ES-I3 (cell line): ENCODE data around the gene DAPK2.

Source experiments
- H3K36me3 ChIP-seq: 2 replicates; pipeline ENCODE4 v1.6.1; 2013; ENCODE audit warnings: mild to moderate bottlenecking, low read length, control low read depth, moderate library complexity; ENCODE audit not compliant: insufficient read depth
- H3K4me1 ChIP-seq: 2 replicates; pipeline ENCODE4 v1.6.1; 2013; ENCODE audit warnings: mild to moderate bottlenecking, control low read depth, low read length; ENCODE audit not compliant: insufficient read depth
- H3K9ac ChIP-seq: 2 replicates; pipeline ENCODE4 v1.6.1; 2013; ENCODE audit warnings: low read depth, mild to moderate bottlenecking, low read length, moderate library complexity
- H3K9me3 ChIP-seq: 2 replicates; pipeline ENCODE4 v1.6.1; 2013; ENCODE audit warnings: mild to moderate bottlenecking, low read length, moderate library complexity; ENCODE audit not compliant: control insufficient read depth, insufficient read depth

DAPK2 gene

DNA sequence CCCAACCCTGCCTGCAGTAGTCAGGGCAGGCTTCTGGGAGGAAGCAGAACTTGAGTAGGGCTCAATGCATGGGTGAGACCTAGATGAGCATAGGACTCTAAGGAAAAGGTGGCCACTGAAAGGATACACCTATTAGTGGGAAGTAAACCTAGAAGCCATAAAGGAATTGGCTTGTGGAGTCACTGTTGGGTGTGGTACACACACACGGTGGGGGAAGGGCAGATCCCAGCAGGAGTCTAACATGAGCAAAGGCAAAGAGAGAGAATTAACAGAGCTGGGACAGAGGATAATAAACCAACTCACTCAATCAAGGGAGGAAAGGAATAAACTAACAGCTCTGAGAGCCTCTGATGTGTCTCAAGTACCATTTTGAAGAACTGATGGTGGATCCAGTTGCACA is 23.1 kb downstream of the DAPK2 start:
- H3K36me3 ChIP-seq = no peaks in the 10 kb centered on the region

GRCh38 chr15:64022571-64022970 is 23.7 kb downstream of the DAPK2 start:
- Histone ChIP-seq H3K9ac (no peak overlapping the region), H3K9me3 (no peaks in the 10 kb centered on the region), H3K36me3 (no peaks in the 10 kb centered on the region), H3K4me1 (peaks cover 14% of the 10 kb centered on the region)

More for the DNA sequence above, 23.1 kb downstream of the DAPK2 start:
- Histone ChIP-seq H3K9ac (no peak overlapping the region), H3K9me3 (no peaks in the 10 kb centered on the region), H3K4me1 (peaks cover 14% of the 10 kb centered on the region)

DNA sequence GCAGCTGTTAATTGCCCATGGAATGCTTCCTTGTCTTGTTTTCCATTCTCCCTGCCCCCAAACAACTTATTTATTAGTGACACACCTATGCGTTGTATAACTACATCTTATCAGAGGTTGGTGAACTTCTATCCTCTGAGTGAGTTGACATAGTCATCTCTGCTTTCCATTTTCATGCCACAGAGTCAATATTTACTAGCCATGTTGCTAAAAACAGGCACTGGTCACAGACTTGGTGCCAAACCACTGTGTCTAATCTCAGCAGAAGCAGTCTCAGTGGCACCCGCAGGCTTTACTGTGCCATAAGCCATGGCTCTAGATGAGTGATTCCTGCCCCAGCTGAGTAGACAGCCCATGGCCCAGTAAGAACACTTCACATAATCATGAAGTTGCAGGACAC is 26.5 kb downstream of the DAPK2 start:
- Histone ChIP-seq H3K4me1 (peaks cover 14% of the 10 kb centered on the region), H3K36me3 (no peaks in the 10 kb centered on the region), H3K9ac (no peak overlapping the region), H3K9me3 (no peaks in the 10 kb centered on the region)

- Histone ChIP-seq H3K9me3 (no peaks in the 10 kb centered on the region), H3K36me3 (no peaks in the 10 kb centered on the region), H3K9ac (no peak overlapping the region), H3K4me1 (no peaks in the 10 kb centered on the region)
These were observed 28.6 kb downstream of the DAPK2 start for GRCh38 chr15:64017591-64018163.

- H3K9ac ChIP-seq = no peak overlapping the region
- no peaks in the 10 kb centered on the region for H3K9me3 ChIP-seq
- no peaks in the 10 kb centered on the region for H3K36me3 ChIP-seq
- no peaks in the 10 kb centered on the region for H3K4me1 ChIP-seq
These were observed 29.1 kb downstream of the DAPK2 start for GRCh38 chr15:64017082-64017588.

DNA sequence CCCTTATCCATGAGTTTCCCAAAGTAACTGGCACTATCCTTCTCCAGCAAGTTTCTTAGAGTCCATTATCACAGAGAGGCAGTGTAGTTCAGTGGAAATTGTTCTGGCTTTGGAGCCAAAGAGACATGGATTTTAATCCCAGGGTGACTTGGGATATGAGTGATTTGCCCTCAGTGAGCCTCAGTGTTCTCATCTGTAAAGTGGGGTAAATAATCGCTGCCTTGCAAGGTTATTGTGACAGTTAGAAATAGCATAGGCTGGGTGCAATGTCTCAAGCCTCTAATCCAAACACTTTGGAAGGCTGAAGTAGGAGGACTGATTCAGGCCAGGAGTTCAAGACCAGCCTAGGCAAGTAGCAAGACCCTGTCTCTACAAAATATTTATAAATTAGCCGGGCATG is 30.0 kb downstream of the DAPK2 start:
- no peaks in the 10 kb centered on the region for H3K36me3 ChIP-seq
- no peaks in the 10 kb centered on the region for H3K4me1 ChIP-seq
- no peak overlapping the region for H3K9ac ChIP-seq
- H3K9me3 ChIP-seq = no peaks in the 10 kb centered on the region

GRCh38 chr15:64014995-64015394 is 31.3 kb downstream of the DAPK2 start:
- no peak overlapping the region for H3K9ac ChIP-seq
- H3K4me1 ChIP-seq = no peaks in the 10 kb centered on the region
- no peaks in the 10 kb centered on the region for H3K36me3 ChIP-seq
- no peaks in the 10 kb centered on the region for H3K9me3 ChIP-seq

GRCh38 chr15:64013179-64014062 is 32.9 kb downstream of the DAPK2 start:
- no peaks in the 10 kb centered on the region for H3K9me3 ChIP-seq
- no peak overlapping the region for H3K9ac ChIP-seq
- no peaks in the 10 kb centered on the region for H3K4me1 ChIP-seq
- H3K36me3 ChIP-seq = no peaks in the 10 kb centered on the region

DNA sequence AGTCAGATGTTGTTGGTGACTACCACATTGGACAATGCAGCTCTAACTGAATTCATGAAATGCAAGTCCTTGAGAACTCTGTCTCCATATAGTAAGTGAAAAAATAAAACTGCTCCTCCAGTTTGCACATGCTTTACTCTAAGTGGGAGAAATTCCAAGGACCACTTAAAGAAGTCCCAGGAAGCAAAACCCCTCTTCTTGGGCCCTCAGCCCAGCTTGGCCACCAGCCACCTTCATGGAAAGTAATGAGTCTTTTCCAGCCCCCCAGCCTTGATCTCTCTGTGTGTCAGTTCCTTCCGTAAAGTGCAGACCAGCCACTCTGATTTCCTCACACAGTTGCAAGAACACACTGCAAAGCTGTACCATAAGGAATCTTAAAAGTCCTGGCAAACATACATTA is 34.5 kb downstream of the DAPK2 start:
- Histone ChIP-seq H3K36me3 (no peaks in the 10 kb centered on the region), H3K9me3 (no peaks in the 10 kb centered on the region), H3K9ac (no peak overlapping the region), H3K4me1 (no peaks in the 10 kb centered on the region)

DNA sequence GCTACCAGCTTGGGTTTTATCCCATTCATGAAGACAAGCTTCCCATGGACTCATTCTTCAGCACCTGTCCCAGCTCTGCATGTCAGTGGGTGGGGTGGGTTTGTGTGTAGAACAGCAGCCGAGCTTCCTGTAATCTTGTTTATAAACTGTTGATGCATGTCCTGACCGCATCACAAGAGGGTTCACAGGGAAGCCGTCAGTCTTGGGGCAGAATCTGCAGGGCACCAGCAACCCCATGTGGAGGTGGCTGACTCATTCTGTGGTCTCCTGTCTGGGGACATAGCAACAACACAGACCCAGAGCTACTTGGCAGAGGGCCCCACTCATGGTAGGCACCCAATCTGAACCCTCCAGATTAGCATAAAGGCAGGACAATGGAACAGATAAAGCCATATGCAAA is 35.6 kb downstream of the DAPK2 start:
- Histone ChIP-seq H3K4me1 (no peaks in the 10 kb centered on the region), H3K36me3 (no peaks in the 10 kb centered on the region), H3K9me3 (no peaks in the 10 kb centered on the region), H3K9ac (no peak overlapping the region)

- peaks cover 2% of the 10 kb centered on the region; the same call in 1 of the 2 replicates for H3K4me1 ChIP-seq
- no peak overlapping the region for H3K9ac ChIP-seq
- no peaks in the 10 kb centered on the region for H3K9me3 ChIP-seq
- no peaks in the 10 kb centered on the region for H3K36me3 ChIP-seq
These were observed 36.5 kb downstream of the DAPK2 start for GRCh38 chr15:64009798-64010261.

DNA sequence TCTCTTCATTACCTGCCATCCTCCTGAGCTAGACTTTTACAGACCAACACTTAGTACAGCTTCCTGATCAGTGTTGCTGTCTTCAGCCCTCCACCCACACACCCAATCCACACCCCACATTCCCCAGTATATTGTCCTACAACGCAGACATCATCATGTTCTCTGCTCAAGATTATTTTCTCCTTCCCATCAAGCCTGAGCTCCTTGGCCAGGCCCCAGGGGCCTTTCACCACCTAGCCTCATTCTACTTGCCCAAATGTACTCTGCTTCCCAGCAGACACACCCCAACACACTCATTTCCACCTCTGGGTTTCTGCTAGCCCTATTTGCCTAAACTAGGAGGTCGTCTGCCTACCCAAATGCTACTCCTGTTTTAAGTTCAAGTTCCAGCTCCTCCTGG is 37.0 kb downstream of the DAPK2 start:
- Histone ChIP-seq H3K36me3 (no peaks in the 10 kb centered on the region), H3K9me3 (no peaks in the 10 kb centered on the region), H3K9ac (no peak overlapping the region), H3K4me1 (peaks cover 8% of the 10 kb centered on the region)

DNA sequence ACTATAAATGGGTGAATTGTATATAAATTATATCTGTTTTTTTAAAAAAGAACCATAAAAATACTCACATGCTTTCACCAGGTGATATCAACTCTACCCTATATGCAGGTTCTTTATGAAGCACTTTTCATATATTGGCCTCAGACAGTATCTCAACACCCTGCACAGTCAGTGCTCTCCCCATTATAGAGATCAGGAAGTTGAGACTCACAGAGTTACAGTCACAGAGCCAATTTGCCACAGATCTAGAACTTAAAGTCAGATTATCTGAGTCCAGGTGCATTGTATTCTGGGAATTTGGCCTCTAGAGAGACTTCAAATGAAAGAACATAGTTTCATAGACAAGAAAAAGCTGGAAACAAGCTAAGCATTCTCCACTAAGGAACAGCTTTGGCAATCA is 38.1 kb downstream of the DAPK2 start:
- Histone ChIP-seq H3K4me1 (peaks cover 8% of the 10 kb centered on the region), H3K36me3 (no peaks in the 10 kb centered on the region), H3K9me3 (no peaks in the 10 kb centered on the region), H3K9ac (no peak overlapping the region)

DNA sequence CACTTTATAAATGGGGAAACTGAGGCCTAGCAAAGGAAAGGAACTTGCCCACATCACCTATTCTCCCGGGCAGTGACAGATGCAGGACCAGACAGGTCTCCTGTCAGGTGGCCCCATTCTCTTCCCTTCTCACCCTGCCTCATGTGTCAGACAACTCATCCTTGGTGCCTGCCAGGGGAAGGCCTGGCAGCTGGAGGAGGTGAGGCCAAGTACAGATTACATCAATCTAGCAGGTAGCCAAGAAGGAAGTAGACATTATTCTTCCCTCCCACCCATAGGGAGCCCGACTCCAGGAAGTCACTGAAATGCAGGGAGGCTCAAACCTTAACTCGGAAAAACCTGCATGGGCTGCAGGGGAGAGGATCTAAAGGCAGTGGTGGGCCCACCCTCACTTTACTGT is 39.6 kb downstream of the DAPK2 start:
- H3K4me1 ChIP-seq = peaks cover 8% of the 10 kb centered on the region
- no peak overlapping the region for H3K9ac ChIP-seq
- H3K36me3 ChIP-seq = no peaks in the 10 kb centered on the region
- H3K9me3 ChIP-seq = no peaks in the 10 kb centered on the region

- H3K9me3 ChIP-seq = no peaks in the 10 kb centered on the region
These were observed 41.7 kb downstream of the DAPK2 start for GRCh38 chr15:64004587-64004986.

More at GRCh38 chr15:64004587-64004986, 41.7 kb downstream of the DAPK2 start:
- peaks cover 8% of the 10 kb centered on the region for H3K4me1 ChIP-seq
- H3K36me3 ChIP-seq = no peaks in the 10 kb centered on the region
- no peak overlapping the region for H3K9ac ChIP-seq
